Gastrocnemius medialis (tissue), 4 donors: ENCODE data around the gene KRTAP12-3.

ENCODE experiments used
- CTCF ChIP-seq, 5 experiments: fragments of 450-650 bp in 3 of 5; fragments of 200-600 bp in 2 of 5; sonication (generic) in 2 of 5; IDR thresholded peaks in 4 of 5; conservative IDR thresholded peaks in 1 of 5; 1 replicate in 4 of 5; 2 replicates in 1 of 5; pipeline ENCODE4 v1.5.1; 2016 to 2019; ENCODE audit warnings: antibody characterized with exemption in 5 of 5, mild to moderate bottlenecking in 3 of 5, moderate library complexity in 3 of 5
- POLR2A ChIP-seq, 2 donors: fragments of 450-650 bp; IDR thresholded peaks; one replicate each; pipeline ENCODE4 v1.6.1; 2017; ENCODE audit warnings: antibody characterized with exemption in 2 of 2, mild to moderate bottlenecking in 2 of 2, moderate library complexity in 2 of 2

GRCh38 chr21:44664691-44665090 is 7.0 kb downstream of the KRTAP12-3 start:
- TF ChIP-seq CTCF (IDR thresholded peaks at IDR 0.05 in 4 of 5, conservative IDR thresholded peaks at IDR 0.05 in 1 of 5) (no peak), POLR2A (IDR thresholded peaks at IDR 0.05) (no peak)
